ENCODE results near the gene DNAJB9.

DNA sequence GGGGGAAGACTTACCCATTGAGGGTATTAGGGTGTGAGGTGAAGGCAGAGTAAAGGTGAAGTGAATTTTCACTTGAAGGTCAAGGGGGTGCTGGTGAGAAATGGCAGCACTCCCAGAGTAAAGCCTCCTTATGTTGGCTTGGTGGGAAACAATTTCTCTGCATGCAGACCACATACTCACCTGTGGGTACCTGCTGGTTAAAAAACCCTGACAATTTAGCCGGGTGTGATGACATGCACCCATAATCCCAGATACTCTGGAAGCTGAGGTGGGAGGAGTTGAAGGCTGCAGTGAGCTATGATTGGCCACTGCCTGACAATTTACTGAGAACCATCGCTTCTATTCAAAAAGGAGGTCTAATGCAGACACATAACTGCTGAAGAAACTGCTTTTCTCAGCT lies 5.5 kb downstream of the DNAJB9 start:
- TF ChIP-seq, protein P1, sequence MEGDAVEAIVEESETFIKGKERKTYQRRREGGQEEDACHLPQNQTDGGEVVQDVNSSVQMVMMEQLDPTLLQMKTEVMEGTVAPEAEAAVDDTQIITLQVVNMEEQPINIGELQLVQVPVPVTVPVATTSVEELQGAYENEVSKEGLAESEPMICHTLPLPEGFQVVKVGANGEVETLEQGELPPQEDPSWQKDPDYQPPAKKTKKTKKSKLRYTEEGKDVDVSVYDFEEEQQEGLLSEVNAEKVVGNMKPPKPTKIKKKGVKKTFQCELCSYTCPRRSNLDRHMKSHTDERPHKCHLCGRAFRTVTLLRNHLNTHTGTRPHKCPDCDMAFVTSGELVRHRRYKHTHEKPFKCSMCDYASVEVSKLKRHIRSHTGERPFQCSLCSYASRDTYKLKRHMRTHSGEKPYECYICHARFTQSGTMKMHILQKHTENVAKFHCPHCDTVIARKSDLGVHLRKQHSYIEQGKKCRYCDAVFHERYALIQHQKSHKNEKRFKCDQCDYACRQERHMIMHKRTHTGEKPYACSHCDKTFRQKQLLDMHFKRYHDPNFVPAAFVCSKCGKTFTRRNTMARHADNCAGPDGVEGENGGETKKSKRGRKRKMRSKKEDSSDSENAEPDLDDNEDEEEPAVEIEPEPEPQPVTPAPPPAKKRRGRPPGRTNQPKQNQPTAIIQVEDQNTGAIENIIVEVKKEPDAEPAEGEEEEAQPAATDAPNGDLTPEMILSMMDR (IDR thresholded peaks at IDR 0.05): no peak
- no peak for TF ChIP-seq POLR2A (IDR thresholded peaks at IDR 0.05)

Measured in uterus (tissue), 2 donors.